Activated naive CD8-positive, alpha-beta T cell treated with anti-CD3 and anti-CD28 coated beads for 36 hours (primary cell): ENCODE data around the gene NKPD1. TPM values are rescaled to one million over a fixed set of nuclear protein-coding genes. Genes with fewer than 3 reads are reported as not detected.

Source experiments
- DNase-seq: peaks from one replicate; pipeline ENCODE4 v3.0.0; 2021
- H3K27ac Mint-ChIP-seq: one replicate; pipeline ENCODE4 v1.8.0; 2022; ENCODE audit warnings: mild to moderate bottlenecking, moderate library complexity, mixed read lengths
- H3K27me3 Mint-ChIP-seq: one replicate; pipeline ENCODE4 v1.8.0; 2022; ENCODE audit warnings: mild to moderate bottlenecking, mixed read lengths
- H3K36me3 Mint-ChIP-seq: one replicate; pipeline ENCODE4 v1.8.0; 2021; ENCODE audit warnings: mild to moderate bottlenecking, mixed read lengths
- H3K4me1 Mint-ChIP-seq: one replicate; pipeline ENCODE4 v1.8.0; 2021; ENCODE audit warnings: mixed read lengths
- H3K4me3 Mint-ChIP-seq: one replicate; pipeline ENCODE4 v1.8.0; 2022; ENCODE audit warnings: mild to moderate bottlenecking, moderate library complexity, mixed read lengths
- H3K9me3 Mint-ChIP-seq: one replicate; pipeline ENCODE4 v1.8.0; 2022; ENCODE audit warnings: mixed read lengths
- total RNA-seq, 2 experiments: library from RNA; stranded (reverse); gene quantifications; one replicate each; pipeline ENCODE4 v1.2.3, GENCODE V29; 2021

The NKPD1 gene
- total RNA-seq, 2 experiments from 2014 or later, result 0.24 TPM; not detected in 1

- no peak overlapping the region for H3K4me3 Mint-ChIP-seq
- peaks cover 8% of the 10 kb centered on the region for H3K4me1 Mint-ChIP-seq
- H3K27me3 Mint-ChIP-seq, result no peaks in the 10 kb centered on the region
- no peak overlapping the region for H3K27ac Mint-ChIP-seq
- peaks cover 7% of the 10 kb centered on the region for H3K36me3 Mint-ChIP-seq
- H3K9me3 Mint-ChIP-seq, result no peaks in the 10 kb centered on the region
- DNase-seq, result no peak
These were observed 19.4 kb downstream of the NKPD1 start for GRCh38 chr19:45141203-45141900.

GRCh38 chr19:45140533-45140932 lies 20.2 kb downstream of the NKPD1 start:
- DNase-seq, result no peak
- H3K9me3 Mint-ChIP-seq, result no peaks in the 10 kb centered on the region
- peaks cover 7% of the 10 kb centered on the region for H3K36me3 Mint-ChIP-seq
- H3K4me1 Mint-ChIP-seq, result peaks cover 8% of the 10 kb centered on the region
- no peaks in the 10 kb centered on the region for H3K27me3 Mint-ChIP-seq
- no peak overlapping the region for H3K27ac Mint-ChIP-seq
- no peak overlapping the region for H3K4me3 Mint-ChIP-seq

- no peaks in the 10 kb centered on the region for H3K9me3 Mint-ChIP-seq
- H3K27me3 Mint-ChIP-seq, result no peaks in the 10 kb centered on the region
- peaks cover 7% of the 10 kb centered on the region for H3K36me3 Mint-ChIP-seq
- H3K27ac Mint-ChIP-seq, result no peak overlapping the region
- DNase-seq, result no peak
- H3K4me3 Mint-ChIP-seq, result no peak overlapping the region
- H3K4me1 Mint-ChIP-seq, result peaks cover 8% of the 10 kb centered on the region
These were observed 20.7 kb downstream of the NKPD1 start for GRCh38 chr19:45140144-45140503.

- Mint-ChIP-seq H3K36me3 (peaks cover 7% of the 10 kb centered on the region), H3K4me3 (no peak overlapping the region), H3K27ac (no peak overlapping the region), H3K4me1 (peaks cover 8% of the 10 kb centered on the region), H3K27me3 (no peaks in the 10 kb centered on the region), H3K9me3 (no peaks in the 10 kb centered on the region)
- no peak for DNase-seq
These were observed 21.3 kb downstream of the NKPD1 start for GRCh38 chr19:45139286-45140143.

- no peaks in the 10 kb centered on the region for H3K27me3 Mint-ChIP-seq
- H3K9me3 Mint-ChIP-seq, result no peaks in the 10 kb centered on the region
- peaks cover 8% of the 10 kb centered on the region for H3K4me1 Mint-ChIP-seq
- H3K36me3 Mint-ChIP-seq, result peaks cover 7% of the 10 kb centered on the region
- no peak for DNase-seq
- H3K27ac Mint-ChIP-seq, result no peak overlapping the region
- no peak overlapping the region for H3K4me3 Mint-ChIP-seq
These were observed 22.5 kb downstream of the NKPD1 start for GRCh38 chr19:45138303-45138751.

- H3K27ac Mint-ChIP-seq, result no peak overlapping the region
- no peaks in the 10 kb centered on the region for H3K9me3 Mint-ChIP-seq
- H3K36me3 Mint-ChIP-seq, result no peaks in the 10 kb centered on the region
- no peaks in the 10 kb centered on the region for H3K27me3 Mint-ChIP-seq
- H3K4me1 Mint-ChIP-seq, result peaks cover 6% of the 10 kb centered on the region
- H3K4me3 Mint-ChIP-seq, result no peak overlapping the region
- DNase-seq, result no peak
These were observed 23.5 kb downstream of the NKPD1 start for GRCh38 chr19:45137179-45137761.

- no peak for DNase-seq
- H3K27me3 Mint-ChIP-seq, result no peaks in the 10 kb centered on the region
- H3K27ac Mint-ChIP-seq, result no peak overlapping the region
- H3K4me1 Mint-ChIP-seq, result peaks cover 6% of the 10 kb centered on the region
- no peaks in the 10 kb centered on the region for H3K36me3 Mint-ChIP-seq
- no peaks in the 10 kb centered on the region for H3K9me3 Mint-ChIP-seq
- no peak overlapping the region for H3K4me3 Mint-ChIP-seq
These were observed 24.1 kb downstream of the NKPD1 start for GRCh38 chr19:45136507-45137178.

- Mint-ChIP-seq H3K9me3 (no peaks in the 10 kb centered on the region), H3K4me3 (no peak overlapping the region), H3K27me3 (no peaks in the 10 kb centered on the region), H3K4me1 (peaks cover 13% of the 10 kb centered on the region), H3K27ac (no peak overlapping the region), H3K36me3 (no peaks in the 10 kb centered on the region)
- no peak for DNase-seq
These were observed 25.5 kb downstream of the NKPD1 start for GRCh38 chr19:45135176-45135885.

GRCh38 chr19:45133661-45134060 lies 27.1 kb downstream of the NKPD1 start:
- no peak overlapping the region for H3K27ac Mint-ChIP-seq
- DNase-seq, result no peak
- H3K27me3 Mint-ChIP-seq, result no peaks in the 10 kb centered on the region
- H3K9me3 Mint-ChIP-seq, result no peaks in the 10 kb centered on the region
- H3K4me1 Mint-ChIP-seq, result peaks cover 13% of the 10 kb centered on the region
- H3K4me3 Mint-ChIP-seq, result no peak overlapping the region
- no peaks in the 10 kb centered on the region for H3K36me3 Mint-ChIP-seq

- Mint-ChIP-seq H3K9me3 (no peaks in the 10 kb centered on the region), H3K36me3 (no peaks in the 10 kb centered on the region), H3K27me3 (no peaks in the 10 kb centered on the region), H3K27ac (no peak overlapping the region), H3K4me3 (no peak overlapping the region), H3K4me1 (peaks cover 11% of the 10 kb centered on the region)
- no peak for DNase-seq
These were observed 29.7 kb downstream of the NKPD1 start for GRCh38 chr19:45130888-45131615.

- H3K9me3 Mint-ChIP-seq, result no peaks in the 10 kb centered on the region
- H3K27ac Mint-ChIP-seq, result no peak overlapping the region
- peaks cover 16% of the 10 kb centered on the region for H3K4me1 Mint-ChIP-seq
- no peak overlapping the region for H3K4me3 Mint-ChIP-seq
- DNase-seq, result no peak
- H3K36me3 Mint-ChIP-seq, result no peaks in the 10 kb centered on the region
- H3K27me3 Mint-ChIP-seq, result no peaks in the 10 kb centered on the region
These were observed 30.5 kb downstream of the NKPD1 start for GRCh38 chr19:45130236-45130635.

- Mint-ChIP-seq H3K36me3 (no peaks in the 10 kb centered on the region), H3K27ac (no peak overlapping the region), H3K27me3 (no peaks in the 10 kb centered on the region), H3K4me3 (no peak overlapping the region), H3K9me3 (no peaks in the 10 kb centered on the region), H3K4me1 (peaks cover 16% of the 10 kb centered on the region)
- DNase-seq, result no peak
These were observed 32.0 kb downstream of the NKPD1 start for GRCh38 chr19:45128806-45129205.

GRCh38 chr19:45128146-45128545 lies 32.6 kb downstream of the NKPD1 start:
- H3K27me3 Mint-ChIP-seq, result no peaks in the 10 kb centered on the region
- H3K27ac Mint-ChIP-seq, result no peak overlapping the region
- H3K36me3 Mint-ChIP-seq, result no peaks in the 10 kb centered on the region
- H3K4me3 Mint-ChIP-seq, result no peak overlapping the region
- no peaks in the 10 kb centered on the region for H3K9me3 Mint-ChIP-seq
- DNase-seq, result no peak
- peaks cover 16% of the 10 kb centered on the region for H3K4me1 Mint-ChIP-seq

- DNase-seq, result no peak
- Mint-ChIP-seq H3K4me3 (no peak overlapping the region), H3K9me3 (no peaks in the 10 kb centered on the region), H3K27me3 (no peaks in the 10 kb centered on the region), H3K4me1 (peaks cover 24% of the 10 kb centered on the region), H3K36me3 (no peaks in the 10 kb centered on the region), H3K27ac (no peak overlapping the region)
These were observed 34.1 kb downstream of the NKPD1 start for GRCh38 chr19:45126654-45127053.
